ENCODE measurements around the gene CACTIN. TPM values are rescaled to one million over a fixed set of nuclear protein-coding genes. Genes with fewer than 3 reads are reported as not detected.

CACTIN gene
- total RNA-seq, 1 experiment from 2014 or later: 33.2 TPM

GRCh38 chr19:3671680-3672574, 45.3 kb upstream of the CACTIN start:
- H3K9me3 ChIP-seq (ENCODE audit: control insufficient read depth in 1 of 2, insufficient read depth in 1 of 2, low read depth in 1 of 2, low read length in 2 of 2): no peaks in the 10 kb centered on the region
- H3K27me3 ChIP-seq (ENCODE audit: insufficient read depth, low read length): no peaks in the 10 kb centered on the region
- H3K9me2 ChIP-seq (ENCODE audit: insufficient read depth): no peaks in the 10 kb centered on the region
- intact Hi-C loops (cut with micrococcal nuclease): no loop called here
- H3K4me3 ChIP-seq (replicated peaks in 1 of 2; ENCODE audit: low read depth in 1 of 2, low read length in 2 of 2): no peak overlapping the region
- RAD21 ChIA-PET (ENCODE audit: low non-redundant PET in 1 of 2, low total read pairs in 2 of 2, uncharacterized antibody in 2 of 2, unreplicated experiment in 2 of 2): no interaction called here
- POLR2A ChIA-PET: no interaction called here
- H3K9ac ChIP-seq (ENCODE audit: low read length): no peak overlapping the region
- no peak for DNase-seq (ENCODE audit: low read depth, low spot score)
- BruUV-seq (replicated peaks): no TSS peak
- no peak overlapping the region for H2AFZ ChIP-seq (ENCODE audit: low read depth, low read length, poor library complexity, severe bottlenecking)
- TF ChIP-seq YY1 (IDR thresholded peaks at IDR 0.05; ENCODE audit: extremely low read depth, insufficient replicate concordance, low read depth, low read length) (no peak), FOSL1 (IDR thresholded peaks at IDR 0.05; ENCODE audit: low read depth) (no peak), CBX3 (IDR thresholded peaks at IDR 0.05; ENCODE audit: low read depth) (no peak), CTCF (IDR thresholded peaks at IDR 0.05 in 2 of 3, conservative IDR thresholded peaks at IDR 0.05 in 1 of 3; ENCODE audit: borderline replicate concordance in 1 of 3, insufficient read depth in 1 of 3, low read depth in 2 of 3, low read length in 2 of 3) (no peak)
- CTCF ChIA-PET: no interaction called here
- no peaks in the 10 kb centered on the region for H3K36me3 ChIP-seq (ENCODE audit: control insufficient read depth in 1 of 2, insufficient read depth in 2 of 2, low read length in 2 of 2)
- no peak overlapping the region for H3K27ac ChIP-seq (ENCODE audit: low read depth, low read length)
- no peaks in the 10 kb centered on the region for H4K20me1 ChIP-seq (ENCODE audit: insufficient read depth)
- ATAC-seq: no peak
- no peaks in the 10 kb centered on the region for H3K4me1 ChIP-seq (ENCODE audit: control insufficient read depth in 1 of 2, insufficient read depth in 2 of 2, low read length in 2 of 2)
- no peak overlapping the region for H3K4me2 ChIP-seq (ENCODE audit: low read length)
- H3K79me2 ChIP-seq (ENCODE audit: insufficient read depth, low read length): no peaks in the 10 kb centered on the region; the same call in 1 of the 2 replicates
